Measurements from ENCODE around the gene MCTP1.

DNA sequence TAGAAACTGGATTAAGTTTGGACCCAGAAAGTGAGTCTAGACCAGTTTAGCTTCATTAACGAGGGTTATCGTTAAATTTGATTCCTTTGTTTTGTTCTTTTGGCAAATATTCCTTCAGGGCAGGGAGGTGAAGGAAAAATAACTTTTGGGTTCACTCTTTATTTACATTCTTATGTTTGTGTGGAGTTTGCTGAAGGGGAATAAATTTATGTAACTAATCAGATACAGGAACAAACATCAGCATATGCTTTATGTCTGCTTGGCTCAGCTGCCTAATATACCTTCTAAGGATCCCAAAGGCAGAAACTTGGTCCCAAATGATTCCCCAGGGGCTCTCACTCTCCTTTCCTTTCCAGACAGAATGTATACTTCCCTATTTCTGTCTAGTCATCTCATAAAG is 132.4 kb downstream of the MCTP1 start:
- TF ChIP-seq, protein P1, sequence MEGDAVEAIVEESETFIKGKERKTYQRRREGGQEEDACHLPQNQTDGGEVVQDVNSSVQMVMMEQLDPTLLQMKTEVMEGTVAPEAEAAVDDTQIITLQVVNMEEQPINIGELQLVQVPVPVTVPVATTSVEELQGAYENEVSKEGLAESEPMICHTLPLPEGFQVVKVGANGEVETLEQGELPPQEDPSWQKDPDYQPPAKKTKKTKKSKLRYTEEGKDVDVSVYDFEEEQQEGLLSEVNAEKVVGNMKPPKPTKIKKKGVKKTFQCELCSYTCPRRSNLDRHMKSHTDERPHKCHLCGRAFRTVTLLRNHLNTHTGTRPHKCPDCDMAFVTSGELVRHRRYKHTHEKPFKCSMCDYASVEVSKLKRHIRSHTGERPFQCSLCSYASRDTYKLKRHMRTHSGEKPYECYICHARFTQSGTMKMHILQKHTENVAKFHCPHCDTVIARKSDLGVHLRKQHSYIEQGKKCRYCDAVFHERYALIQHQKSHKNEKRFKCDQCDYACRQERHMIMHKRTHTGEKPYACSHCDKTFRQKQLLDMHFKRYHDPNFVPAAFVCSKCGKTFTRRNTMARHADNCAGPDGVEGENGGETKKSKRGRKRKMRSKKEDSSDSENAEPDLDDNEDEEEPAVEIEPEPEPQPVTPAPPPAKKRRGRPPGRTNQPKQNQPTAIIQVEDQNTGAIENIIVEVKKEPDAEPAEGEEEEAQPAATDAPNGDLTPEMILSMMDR (conservative IDR thresholded peaks at IDR 0.05; ENCODE audit: low read depth, low read length), result no peak
- TF ChIP-seq EZH2 (IDR thresholded peaks at IDR 0.05; ENCODE audit: borderline replicate concordance, low read depth, low read length, poor library complexity, severe bottlenecking), result no peak
